ENCODE measurements around the gene WWOX.

WWOX gene

DNA sequence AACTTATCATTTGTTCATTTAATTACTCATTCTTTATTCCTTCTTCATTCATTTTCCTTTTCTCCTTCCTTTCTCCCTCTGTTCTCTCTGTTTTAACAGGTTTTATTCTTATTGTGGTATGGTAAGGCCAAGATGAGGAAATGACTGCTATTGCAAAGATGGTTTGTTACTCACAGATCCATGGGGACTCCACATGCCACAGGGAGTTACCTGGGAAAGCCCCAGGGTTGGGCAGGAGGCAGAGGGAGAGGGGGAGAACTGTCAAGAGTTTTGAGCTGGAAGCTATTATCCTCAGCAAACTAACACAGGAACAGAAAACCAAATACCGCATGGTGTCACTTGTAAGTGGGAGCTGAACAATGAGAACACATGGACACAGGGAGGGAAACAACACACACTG is 453.3 kb downstream of the WWOX start:
- DNase-seq: no peak

DNA sequence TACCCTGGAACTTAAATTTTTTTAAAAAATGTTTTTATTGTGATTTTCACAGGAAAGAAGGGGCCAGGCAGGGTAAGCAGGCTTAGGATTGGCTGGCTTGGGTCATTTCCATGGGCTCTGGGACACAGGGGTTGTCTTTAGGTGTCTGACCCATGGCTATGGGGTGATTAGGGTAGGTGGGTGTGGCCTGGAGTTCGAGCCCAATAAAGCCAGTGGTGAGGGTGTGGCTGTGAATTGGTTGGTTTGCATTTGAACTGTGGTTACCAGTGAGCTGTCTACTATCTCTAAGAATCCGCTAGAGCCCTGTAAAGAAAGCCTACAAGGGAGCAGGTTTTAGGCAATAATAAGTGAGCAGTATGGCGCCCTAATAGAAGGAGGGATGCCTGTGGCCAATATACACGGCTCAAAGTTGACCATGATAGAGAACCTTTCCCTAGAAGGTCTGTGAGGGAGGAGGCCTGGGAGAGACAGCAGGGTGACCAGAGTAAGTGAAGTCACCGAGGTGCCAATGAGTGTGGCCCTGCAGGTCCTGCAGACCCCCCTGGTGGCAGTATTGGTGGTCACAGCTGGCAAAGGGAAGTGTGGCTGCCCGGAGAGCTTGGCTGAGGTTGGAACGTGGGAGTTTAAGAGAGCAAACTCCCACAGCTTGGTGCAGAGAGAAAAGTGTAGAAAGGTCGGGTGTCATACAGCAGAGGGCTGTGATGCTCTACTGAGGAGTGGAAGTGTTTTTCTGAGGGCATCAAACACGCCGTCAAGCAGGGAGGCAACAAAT is 454.0 kb downstream of the WWOX start:
- no peak for DNase-seq

DNA sequence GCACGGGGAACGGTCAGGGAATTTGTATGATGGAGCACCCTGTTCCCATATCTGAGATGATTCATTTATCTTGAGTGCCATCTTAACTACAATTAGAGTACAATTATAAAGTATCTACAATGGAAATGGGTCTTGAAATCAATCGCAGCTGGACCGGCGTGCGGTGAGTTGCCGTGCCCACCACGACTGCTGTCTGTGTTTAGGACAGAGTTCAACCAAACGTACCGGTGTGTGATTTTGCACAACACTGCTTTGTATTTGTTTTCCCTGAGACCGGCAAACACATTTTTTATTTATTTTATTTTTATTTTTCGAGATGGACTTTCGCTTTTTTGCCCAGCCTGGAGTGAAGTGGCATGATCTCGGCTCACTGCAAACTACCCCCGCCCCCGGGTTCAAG is 457.0 kb downstream of the WWOX start:
- no peak for DNase-seq

DNA sequence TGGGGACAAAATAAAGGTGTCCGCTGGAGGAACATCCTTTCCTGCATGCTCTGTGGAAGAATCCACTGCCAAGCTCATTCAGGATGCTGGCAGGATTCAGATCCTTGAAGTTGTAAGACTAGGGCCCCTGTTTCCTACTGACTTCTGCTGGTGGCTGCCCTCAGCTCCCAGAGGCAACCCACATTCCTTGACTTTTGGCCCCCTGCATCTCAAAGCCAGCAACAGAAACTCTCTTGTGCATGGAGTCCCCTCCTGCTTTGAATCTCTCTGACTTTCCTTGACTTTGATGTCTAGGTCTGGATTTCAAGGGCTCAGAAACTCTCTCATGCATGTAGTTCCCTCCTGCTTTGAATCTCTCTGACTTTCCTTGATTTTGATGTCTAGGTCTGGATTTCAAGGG is 461.5 kb downstream of the WWOX start:
- no peak for DNase-seq

DNA sequence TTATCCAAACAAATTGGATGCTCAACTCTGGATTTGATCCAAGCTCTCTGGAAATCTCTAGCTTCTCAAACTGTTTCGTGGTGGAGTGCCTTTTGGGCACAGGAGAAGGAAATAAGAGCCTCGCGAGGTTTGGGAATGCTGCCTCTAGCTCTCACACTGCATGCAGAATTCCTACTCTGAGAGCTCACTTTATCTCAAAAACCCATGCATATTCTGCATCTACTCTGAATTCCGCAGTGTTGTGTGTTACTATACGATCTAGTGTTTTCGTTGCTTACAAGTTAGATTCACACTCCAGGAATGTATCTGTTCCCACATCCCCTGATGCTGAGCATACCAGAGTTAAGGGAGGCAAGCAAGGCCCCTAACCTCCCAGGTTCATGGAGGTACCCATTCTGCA is 462.7 kb downstream of the WWOX start:
- no peak for DNase-seq

DNA sequence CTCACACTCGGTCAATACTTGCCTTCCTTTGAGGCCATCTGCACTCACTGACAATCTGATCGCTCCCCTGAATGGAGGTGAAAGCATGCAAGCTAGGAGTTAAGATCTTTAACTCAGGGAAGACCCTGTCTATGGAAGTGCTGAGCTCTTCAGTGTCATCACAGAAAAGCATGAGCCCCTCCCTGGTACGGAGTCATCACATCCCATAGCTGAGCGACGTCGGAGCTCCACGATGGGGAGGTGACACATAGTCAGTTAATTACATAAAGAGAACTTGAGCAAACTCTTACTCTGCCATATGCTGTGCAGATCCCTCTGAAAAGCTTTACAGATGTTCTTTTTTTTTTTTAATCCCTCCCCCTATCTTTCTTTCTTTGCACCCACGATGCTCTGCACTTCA is 463.2 kb downstream of the WWOX start:
- DNase-seq: no peak

DNA sequence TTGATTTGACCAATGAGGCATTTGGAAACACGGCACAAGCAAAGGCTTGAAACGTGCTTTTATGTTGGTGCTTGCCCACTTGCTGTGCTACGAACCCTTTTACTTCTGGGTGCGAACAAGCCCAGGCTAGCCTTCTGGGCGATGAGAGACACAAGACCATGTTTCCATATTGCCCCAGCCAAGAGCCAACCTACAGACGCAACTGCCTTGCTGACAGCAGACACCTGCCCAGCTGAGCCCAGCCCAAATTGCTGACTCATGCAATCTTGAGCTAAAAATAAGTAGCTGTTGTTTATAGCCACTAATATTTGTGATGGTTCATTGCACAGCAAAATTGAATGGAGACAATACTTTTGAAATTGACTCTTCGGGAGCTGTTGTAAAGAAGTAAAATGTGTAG is 464.5 kb downstream of the WWOX start:
- peak; percentile 48 for DNase-seq

DNA sequence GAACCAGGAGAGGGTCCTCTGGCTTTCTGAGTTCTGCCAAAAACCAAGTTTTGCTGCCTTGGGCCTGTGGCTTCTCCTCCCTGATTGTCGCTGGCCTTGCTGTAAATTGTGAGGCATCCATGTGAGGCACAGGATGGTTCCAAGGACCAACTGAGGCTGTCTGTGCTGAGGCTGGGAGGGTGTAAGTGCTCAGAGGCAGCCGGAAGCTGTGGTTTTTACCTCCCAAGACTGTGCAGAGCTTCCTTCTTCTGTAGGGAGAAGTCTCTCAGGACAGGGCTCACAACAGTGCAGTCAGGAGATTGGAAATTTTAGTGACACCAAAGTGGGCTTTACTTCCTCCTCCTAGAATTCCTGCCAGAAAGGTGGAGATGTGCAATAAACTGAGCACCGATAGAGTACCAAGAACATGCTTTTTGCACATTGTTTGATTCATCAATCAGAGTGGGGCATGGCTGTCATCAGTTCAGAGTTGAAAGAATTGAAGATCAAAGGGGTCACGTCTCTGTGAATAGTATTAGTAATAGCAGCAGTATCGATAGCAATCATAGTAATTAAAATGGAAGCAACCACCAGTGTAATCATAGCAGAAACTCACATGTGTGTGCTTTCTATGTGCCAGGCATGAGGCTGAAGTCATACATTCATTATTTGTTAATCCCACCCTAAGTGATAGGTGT is 467.1 kb downstream of the WWOX start:
- no peak for DNase-seq

DNA sequence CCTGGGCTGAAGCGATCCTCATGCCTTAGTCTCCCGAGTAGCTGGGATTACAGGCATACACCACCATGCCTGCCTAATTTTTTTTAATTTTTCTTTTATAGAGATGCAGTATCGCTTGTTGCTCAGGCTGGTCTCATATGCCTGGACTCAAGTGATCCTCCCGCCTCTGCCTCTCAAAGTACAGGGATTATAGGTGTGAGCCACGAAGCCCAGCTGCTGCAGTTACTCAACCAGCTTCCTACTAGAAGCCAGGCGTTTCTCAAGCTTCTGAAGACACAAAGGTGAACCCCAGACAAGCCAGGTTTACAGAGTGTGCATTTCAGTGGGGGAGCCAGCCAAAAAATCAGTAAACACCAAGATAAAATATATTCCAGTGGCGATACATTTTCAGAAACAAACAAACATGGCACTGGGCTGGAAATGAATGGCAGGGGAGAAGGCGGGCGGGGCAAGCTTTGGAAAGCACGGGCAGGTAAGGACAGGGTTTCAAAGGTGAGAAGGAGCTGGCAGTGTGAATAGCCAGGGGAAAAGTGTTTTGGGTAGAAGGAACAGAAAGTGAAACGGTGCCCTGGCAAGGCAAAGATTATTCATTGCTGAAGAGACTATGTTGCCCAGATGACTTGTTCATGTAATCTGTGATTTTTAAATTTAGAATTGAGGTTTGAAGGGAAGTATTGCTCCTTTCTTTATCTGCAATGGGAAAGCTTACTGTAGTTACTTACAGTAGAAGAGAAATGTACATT is 471.1 kb downstream of the WWOX start:
- DNase-seq: no peak

DNA sequence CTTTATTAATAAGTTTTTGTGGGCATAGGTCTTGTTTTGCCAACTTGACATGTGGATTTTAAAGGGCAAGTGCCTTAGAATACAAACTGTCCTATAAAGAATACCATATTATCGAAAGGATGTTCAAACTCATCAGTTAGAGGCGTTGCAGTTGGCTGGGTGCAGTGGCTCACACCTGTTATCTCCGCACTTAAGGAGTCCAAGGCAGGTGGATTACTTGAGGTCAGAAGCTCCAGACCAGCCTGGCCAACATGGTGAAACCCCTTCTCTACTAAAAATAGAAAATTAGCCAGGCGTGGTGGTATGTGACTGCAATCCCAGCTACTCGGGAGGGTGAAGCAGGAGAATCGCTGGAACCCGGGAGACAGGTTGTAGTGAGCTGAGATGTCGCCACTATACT is 472.0 kb downstream of the WWOX start:
- DNase-seq: no peak

DNA sequence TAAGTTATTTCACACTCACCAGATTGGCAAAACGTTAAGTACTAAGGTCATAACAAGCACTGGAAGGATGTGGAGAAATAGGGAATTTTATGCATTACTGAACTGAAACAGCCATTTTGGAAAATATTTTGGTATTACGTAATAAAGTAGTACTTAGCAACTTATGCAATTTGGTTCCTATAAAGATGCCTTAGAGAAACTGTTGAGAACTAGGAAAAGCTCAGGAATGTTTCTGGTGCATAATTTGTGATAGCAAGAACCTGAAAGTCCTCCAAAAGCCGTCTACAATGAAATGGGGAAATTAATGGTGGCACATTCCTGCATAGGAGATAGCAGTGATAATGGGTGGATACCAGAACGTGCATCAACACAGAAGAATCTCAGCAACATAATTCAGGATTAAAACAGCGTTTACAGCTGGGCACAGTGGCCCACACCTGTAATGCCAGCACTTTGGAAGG is 472.5 kb downstream of the WWOX start:
- DNase-seq: no peak

DNA sequence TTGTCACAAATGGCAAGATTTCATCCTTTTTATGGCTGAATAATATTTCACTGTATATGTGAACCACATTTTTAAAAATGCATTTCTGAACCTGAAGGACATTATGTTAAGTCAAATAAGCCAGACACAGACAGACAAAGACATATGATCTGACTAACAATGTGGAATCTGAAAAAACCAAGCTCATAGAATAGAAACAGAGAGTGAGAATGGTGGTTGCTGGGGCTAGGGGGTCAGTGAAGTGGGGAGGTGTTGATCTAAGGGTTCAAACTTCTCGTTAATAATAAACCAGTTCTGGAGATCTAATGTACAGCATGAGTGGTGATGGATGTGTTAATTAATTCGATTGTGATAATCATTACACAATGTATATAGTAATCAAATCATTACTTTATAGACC is 475.1 kb downstream of the WWOX start:
- DNase-seq: no peak

DNA sequence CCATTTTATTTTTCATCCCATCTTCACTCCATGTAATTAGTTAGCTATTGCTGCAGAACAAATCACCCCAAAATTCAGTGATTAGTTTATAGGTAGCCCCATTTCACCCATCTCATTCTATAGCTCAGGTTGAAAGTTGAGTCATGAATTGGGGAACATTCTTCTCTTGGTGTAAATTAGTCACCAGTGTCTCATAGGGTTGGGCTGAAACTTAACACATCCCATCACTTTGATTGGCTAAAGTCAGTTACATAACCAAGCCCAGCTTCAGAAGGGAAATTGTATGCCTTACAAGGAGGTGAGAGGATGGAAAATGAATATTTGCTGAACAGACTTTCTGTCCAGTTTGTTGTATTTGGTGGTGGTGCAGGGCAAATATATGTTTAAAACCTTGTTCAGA is 477.5 kb downstream of the WWOX start:
- DNase-seq: no peak

DNA sequence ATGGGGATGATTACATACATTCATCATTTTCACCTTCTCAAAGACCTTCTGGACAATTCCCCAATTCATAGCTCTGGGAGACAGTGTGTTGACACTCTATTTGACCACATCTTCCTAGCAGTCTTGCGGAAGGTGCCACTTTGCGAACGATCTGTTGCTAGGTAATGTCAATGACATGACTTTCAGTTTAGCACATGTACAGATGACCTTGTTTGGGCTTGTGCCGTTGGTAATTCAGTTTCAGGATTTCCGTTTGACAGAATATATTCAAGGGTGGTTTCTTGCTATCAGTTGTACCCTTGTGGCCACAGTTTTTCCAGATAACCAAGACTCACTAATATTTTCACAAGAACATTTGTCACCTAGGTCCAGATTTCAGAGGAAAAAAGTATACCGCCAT is 478.2 kb downstream of the WWOX start:
- DNase-seq: no peak

DNA sequence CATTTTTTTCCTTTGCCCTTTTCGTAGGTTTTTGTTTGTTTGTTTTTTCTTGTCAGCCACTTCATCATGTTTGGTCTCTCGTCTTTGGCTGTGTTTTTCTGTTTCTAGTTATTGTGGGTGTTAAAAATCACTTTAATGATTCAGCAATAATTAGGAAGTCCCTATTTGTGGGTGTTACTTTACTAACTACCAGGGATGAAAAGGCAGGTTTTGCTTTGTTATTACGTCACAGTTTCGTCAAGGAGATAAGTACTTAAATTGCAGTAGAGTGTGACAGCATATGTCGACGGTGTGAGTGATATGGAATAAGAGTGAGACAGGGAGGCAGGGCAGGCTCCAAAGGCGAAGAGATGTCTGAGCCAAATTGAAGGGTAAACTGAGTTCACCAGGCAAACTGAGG is 479.6 kb downstream of the WWOX start:
- no peak for DNase-seq

DNA sequence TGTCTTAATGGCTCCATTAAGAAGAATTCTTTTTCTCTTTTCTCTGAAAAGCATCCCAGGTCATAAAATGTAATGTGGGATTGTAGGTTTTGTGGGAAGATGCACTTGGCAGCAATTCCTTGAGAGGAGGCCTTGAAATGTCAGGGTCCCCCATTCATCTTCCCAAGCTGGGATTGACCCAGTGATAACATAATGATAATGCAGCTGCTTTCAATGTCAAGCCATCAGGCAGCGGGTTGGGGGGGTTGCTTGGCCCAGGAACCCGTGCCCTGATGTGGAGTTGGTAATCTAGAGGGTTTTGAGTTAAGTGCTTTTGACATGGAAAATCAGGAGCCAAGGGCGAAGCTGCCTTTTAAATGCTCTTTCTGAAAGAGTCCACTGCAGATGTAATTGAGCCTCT is 484.0 kb downstream of the WWOX start:
- DNase-seq: no peak

DNA sequence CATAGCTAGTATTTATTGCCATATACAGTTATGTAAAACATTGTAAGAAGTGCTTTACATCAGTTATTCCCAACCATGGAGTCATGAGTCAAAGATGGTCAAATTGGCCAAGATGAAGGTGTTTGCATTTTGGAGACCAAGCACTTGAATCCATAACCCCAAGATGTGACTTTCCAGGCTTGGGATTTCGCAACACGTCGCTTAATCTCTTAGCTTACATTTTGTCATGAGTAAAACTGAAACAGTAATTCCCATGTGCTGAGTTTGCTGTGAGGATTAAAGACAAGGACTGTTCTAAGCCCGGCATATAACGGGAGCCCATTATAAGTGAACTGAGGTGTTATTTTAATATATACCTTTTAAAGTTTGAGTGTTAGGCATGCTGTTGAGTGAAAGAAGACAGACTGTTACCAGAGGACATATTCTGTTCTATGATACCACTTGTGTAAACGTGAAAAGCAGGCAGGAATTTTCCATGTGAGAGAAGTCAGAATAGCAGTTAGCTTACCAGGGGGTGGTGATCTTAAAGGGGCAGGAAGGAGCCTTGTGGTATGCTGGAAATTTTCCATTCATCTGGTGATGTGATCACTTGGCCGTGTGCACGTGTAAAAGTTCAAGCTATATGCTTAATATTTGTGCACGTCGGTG is 484.9 kb downstream of the WWOX start:
- DNase-seq: no peak

DNA sequence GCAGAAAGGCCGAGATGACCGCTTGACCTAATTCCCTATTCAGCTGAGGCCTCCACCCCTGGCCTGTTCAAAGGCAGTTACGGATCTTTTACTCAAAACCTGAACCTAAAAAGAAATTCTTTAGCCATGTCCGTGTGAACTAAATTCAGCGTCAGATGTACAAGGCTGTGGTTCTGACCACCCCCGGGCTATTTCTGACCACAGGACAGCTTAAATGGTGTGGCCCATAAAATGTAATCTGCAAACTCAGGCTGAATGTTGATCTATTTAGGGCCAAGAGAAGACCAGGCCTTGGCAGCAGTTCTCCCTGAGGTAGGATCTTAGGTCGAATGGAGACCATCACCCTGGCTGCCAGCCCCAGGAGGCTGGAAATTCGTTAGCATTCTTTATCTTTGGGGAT is 485.5 kb downstream of the WWOX start:
- DNase-seq: no peak

DNA sequence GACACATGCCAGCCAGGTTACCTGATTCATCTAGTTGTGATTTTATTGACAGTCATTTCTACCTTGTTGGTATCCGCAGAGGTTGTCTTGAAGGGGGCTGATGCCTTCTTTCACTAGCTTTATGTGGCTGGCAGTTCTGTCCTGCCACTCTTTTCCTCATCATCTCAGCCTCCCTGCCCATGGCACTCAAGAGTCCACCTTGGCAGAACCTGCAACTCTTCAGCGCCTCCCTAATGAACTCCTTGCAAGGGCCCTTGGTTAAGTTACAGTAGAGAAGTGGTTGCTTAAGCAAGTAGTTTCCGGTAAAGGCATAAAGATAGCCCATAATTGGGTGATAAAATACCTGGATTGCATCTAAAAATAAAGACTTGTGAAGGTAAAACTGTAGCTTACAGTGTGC is 489.9 kb downstream of the WWOX start:
- no peak for DNase-seq

DNA sequence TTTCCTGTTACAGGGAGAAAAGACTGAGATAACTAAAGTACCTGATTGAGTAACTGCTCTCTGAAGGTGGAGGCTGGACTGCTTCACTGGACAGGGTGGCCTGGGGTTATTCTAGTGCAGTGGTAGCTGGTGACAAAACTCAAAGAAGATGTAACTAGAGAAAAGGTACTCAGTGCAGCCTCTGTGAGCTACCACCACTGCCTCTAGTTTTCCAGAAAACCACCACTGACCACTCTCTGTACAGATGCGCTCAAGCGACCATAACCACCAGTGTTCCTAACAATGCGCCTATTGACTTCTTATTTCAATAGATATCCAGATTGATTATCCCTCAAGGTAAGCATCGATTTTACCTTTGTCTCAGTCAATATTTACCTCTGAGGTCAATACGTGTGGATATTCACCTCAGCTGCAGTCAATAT is 492.2 kb downstream of the WWOX start:
- no peak for DNase-seq

DNA sequence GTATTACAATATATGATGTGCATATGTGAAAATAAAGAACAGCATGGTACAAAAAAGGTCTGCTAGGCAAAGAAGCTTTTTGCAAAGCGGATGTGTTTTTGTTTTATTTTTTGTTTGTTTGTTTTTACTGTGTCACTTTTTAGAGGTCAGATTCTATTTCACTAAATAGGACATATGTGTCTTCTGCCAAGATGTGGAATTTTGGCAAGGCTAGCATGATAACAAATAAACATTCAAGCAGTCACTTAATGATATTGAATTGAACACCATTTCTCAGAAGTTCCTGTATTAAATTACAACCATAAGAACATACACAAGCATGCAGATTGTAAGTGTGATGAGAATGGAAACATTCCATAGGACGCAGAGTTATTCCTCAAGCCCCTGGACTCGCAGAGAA is 492.7 kb downstream of the WWOX start:
- no peak for DNase-seq

DNA sequence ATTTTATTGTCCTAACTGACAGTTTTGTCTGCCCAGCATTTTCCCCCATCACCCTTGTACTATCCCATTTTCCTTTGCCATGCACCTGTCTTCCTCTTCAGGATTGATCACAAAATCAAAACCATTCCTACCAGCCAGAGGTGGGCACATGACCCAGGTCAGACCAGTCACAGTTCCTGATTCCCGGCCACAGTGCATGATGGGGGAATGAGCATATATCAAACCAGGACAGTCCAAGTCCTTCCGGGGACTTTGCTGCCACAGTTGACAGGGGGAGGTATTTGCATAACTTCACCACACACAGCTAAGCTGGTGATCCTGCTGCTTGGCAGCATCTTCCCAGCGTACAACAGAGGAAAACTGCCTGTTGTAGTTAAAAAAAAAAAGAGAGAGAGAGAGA is 493.9 kb downstream of the WWOX start:
- no peak for DNase-seq

DNA sequence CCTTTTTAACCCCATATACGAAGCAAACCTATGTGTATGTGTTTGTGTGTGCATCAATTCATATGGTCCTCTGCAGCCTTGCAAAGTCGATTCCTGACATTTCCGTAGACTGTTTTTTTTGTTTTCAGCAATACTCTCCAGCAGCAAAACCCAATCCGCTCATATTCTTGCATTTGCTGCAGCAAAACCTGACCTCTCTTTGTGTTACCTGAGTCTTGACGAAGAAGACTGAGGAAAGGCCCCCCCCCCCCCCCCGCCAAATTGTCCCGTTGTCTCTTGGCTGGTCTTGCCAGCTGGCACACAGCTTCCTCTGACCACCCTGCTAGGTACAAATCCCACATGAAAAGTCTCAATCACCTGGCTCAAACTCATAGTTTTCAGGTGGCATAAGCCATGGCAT is 494.7 kb downstream of the WWOX start:
- no peak for DNase-seq
